Mucosa of rectum (tissue), 2 donors: ENCODE data around the gene NT5C1B.

ENCODE experiments used
- H3K27ac ChIP-seq, 2 donors: one replicate each; pipeline ENCODE4 v1.7.0; 2013; ENCODE audit warnings: inconsistent platforms in 2 of 2, low read depth in 2 of 2, low read length in 2 of 2
- H3K27me3 ChIP-seq, 2 donors: one replicate each; pipeline ENCODE4 v1.7.0; 2013; ENCODE audit warnings: low read length in 2 of 2; ENCODE audit not compliant: control insufficient read depth in 2 of 2, insufficient read depth in 2 of 2
- H3K36me3 ChIP-seq, 2 donors: one replicate each; pipeline ENCODE4 v1.7.0; 2013; ENCODE audit warnings: low read length in 2 of 2; ENCODE audit not compliant: control insufficient read depth in 2 of 2, insufficient read depth in 2 of 2
- H3K4me1 ChIP-seq, 2 donors: one replicate each; pipeline ENCODE4 v1.7.0; 2013; ENCODE audit warnings: low read length in 2 of 2, mild to moderate bottlenecking in 1 of 2; ENCODE audit not compliant: control insufficient read depth in 2 of 2, insufficient read depth in 2 of 2
- H3K4me3 ChIP-seq, 2 donors: one replicate each; pipeline ENCODE4 v1.7.0; 2013; ENCODE audit warnings: low read length in 2 of 2
- H3K9ac ChIP-seq, 2 donors: one replicate each; pipeline ENCODE4 v1.7.0; 2013; ENCODE audit warnings: low read length in 2 of 2, low read depth in 1 of 2, mild to moderate bottlenecking in 1 of 2
- H3K9me3 ChIP-seq, 2 donors: one replicate each; pipeline ENCODE4 v1.7.0; 2013; ENCODE audit warnings: low read length in 2 of 2; ENCODE audit not compliant: control insufficient read depth in 2 of 2
- donor health status: healthy.
- donor health status: Normal muscosa, but diverticular disease.

NT5C1B gene

DNA sequence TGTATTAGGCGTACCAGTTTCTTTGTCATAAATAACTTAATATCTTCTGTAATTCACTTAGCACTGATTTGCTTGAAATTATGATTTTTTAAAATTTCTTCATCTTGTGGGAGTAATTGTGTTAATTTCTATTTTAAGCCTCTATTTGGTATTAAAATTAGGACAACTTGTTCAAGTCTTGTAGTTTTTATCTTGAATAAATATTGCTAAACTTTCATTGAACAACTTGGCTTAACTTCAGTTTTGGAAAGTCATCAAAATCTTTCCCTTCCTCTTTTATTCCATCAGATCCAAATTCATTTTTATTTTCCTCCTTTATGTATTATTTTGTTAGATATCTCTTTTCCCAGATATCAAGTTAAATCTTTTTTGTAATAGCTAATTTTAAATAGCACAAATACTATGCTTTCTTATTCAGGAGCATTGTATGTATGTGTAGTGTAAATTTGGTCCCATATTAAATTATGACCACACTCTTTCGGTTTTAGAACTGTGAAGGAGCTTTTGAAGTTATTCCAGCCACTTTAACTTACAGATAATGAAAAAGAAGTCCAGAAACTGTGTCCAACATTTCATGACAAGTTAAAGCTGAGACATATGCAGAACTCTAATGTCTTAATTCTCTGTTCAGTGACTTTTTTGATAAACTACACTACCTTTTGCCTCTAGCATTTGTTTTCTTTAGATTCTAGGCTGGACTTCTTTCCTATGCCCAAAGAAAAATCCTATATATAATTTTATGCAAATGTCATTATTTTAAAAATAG, 31.7 kb upstream of the NT5C1B start:
- Histone ChIP-seq H3K4me3 (no peak overlapping the region), H3K27me3 (no peaks in the 10 kb centered on the region), H3K36me3 (no peaks in the 10 kb centered on the region), H3K9ac (no peak overlapping the region), H3K4me1 (no peaks in the 10 kb centered on the region), H3K9me3 (no peaks in the 10 kb centered on the region), H3K27ac (no peak overlapping the region)

DNA sequence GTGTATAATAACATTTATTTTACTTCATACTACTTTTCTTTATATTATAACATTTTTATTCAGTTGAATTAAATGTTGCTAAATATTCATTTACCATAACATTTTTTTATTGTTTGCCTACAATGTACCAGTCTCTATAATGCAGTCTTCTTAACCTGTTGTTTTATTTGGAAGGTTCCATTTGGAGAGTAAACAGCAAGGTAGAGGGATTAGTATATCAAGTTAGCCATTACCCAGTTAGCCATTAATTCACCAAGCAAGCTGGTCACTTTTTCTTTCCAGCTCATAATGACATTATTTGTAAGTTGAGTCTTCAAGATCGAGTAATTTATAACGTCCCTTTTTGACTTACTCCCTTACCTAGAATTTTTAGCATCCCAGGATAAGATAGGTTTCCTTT, 29.7 kb upstream of the NT5C1B start:
- Histone ChIP-seq H3K9ac (no peak overlapping the region), H3K27me3 (no peaks in the 10 kb centered on the region), H3K9me3 (no peaks in the 10 kb centered on the region), H3K36me3 (no peaks in the 10 kb centered on the region), H3K27ac (no peak overlapping the region), H3K4me3 (no peak overlapping the region), H3K4me1 (no peaks in the 10 kb centered on the region)

DNA sequence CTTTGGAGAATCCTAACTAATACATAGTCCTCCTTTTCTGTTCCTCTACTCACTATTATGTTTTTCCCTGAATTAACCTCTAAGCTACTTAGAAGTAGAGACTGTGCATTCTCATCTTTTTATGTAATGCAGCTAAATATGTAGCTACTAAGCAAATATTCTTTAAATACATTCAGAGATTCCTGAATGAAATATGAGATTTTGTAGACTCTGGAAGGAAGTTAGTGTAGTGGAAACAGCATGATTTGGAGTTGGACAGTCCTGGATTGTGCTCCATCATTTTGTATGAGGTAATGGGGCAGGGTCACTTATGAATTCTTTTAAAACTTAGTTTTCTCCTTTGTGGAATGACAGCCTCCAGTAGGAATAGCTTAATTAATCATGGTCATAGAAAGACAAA, 24.7 kb upstream of the NT5C1B start:
- Histone ChIP-seq H3K4me1 (no peaks in the 10 kb centered on the region), H3K36me3 (no peaks in the 10 kb centered on the region), H3K27ac (no peak overlapping the region), H3K9me3 (no peaks in the 10 kb centered on the region), H3K4me3 (no peak overlapping the region), H3K27me3 (no peaks in the 10 kb centered on the region), H3K9ac (no peak overlapping the region)

DNA sequence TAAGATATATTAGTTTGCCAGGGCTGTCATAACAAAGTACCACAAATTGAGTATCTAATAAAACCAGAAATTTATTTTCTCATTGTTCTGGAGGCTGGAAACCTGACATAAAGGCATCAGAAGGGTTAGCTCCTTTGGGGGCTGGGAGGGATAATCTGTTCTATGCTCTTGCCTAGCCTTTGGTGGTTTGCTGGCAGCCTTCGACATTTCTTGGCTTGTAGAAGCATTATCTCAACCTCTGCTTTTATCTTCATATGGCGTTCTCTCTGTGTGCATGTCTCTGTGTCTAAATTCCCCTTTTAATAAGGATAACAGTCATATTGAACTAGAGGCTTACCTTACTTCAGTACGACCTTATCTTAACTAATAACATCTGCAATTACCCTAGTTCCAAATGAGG, 22.8 kb upstream of the NT5C1B start:
- Histone ChIP-seq H3K9ac (no peak overlapping the region), H3K27me3 (no peaks in the 10 kb centered on the region), H3K4me1 (no peaks in the 10 kb centered on the region), H3K36me3 (no peaks in the 10 kb centered on the region), H3K9me3 (no peaks in the 10 kb centered on the region), H3K4me3 (no peak overlapping the region), H3K27ac (no peak overlapping the region)

DNA sequence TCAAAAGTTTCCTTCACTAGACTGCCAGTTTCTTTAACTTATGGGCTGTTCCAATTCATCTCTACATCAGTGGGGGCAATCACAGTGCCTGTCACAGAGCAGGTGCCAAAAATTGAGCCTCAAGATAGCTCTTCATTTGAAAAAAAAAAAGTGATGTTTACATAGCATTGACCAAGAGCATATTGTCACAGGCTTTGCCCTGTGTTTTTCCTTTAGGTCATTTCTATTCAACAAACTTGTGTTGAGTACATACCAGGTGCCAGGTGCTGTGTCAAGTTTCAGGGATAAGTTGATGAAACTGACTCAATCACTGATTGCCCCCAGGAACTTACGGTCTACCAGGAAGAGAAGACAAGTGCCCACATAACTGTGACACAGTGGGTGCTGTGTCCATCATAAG, 22.2 kb upstream of the NT5C1B start:
- Histone ChIP-seq H3K27me3 (no peaks in the 10 kb centered on the region), H3K27ac (no peak overlapping the region), H3K4me3 (no peak overlapping the region), H3K9me3 (no peaks in the 10 kb centered on the region), H3K36me3 (no peaks in the 10 kb centered on the region), H3K4me1 (no peaks in the 10 kb centered on the region), H3K9ac (no peak overlapping the region)

DNA sequence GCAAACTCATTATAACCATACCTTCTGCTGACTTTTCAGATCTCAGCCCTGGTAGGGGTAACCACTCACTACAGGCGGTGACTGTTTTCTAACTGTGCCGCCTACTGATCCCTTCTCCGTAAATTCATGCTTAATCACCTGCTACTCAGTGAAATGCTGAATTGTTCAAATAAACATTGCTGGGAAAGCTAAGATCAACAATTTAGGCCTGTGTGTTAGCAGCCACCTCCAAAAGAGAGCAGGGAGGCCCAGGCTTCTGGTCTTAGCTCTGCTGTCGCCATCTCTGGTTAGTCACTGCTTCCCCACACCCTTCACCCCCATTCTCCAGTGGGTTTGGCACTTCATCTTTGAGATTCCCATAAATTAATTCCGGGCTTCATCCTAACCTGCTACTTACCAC, 21.8 kb upstream of the NT5C1B start:
- H3K9ac ChIP-seq: no peak overlapping the region
- no peak overlapping the region for H3K4me3 ChIP-seq
- no peak overlapping the region for H3K27ac ChIP-seq

DNA sequence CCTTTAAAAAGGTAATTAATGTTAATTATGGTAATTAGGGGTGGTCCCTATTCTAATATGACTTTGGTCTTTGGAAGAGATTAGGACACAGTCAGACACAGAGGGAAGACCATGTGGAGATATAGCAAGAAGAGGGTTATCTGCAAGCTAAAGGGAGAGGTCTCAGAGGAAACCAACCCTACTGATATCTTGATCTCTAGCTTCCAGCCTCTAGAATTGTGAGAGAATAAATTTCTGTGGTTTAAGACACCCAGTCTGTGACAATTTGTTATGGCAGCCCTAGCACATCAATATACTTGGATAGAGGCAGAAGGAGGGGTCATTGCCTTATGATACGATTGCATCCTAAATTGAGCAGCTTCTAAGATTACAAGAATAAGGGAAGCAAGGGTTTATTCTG, 21.3 kb upstream of the NT5C1B start:
- no peak overlapping the region for H3K27ac ChIP-seq
- H3K27me3 ChIP-seq: no peaks in the 10 kb centered on the region
- H3K36me3 ChIP-seq: no peaks in the 10 kb centered on the region
- H3K4me3 ChIP-seq: no peak overlapping the region
- no peak overlapping the region for H3K9ac ChIP-seq
- H3K9me3 ChIP-seq: no peaks in the 10 kb centered on the region
- H3K4me1 ChIP-seq: no peaks in the 10 kb centered on the region

More for the DNA sequence above, 21.8 kb upstream of the NT5C1B start:
- H3K36me3 ChIP-seq: no peaks in the 10 kb centered on the region
- H3K27me3 ChIP-seq: no peaks in the 10 kb centered on the region
- no peaks in the 10 kb centered on the region for H3K9me3 ChIP-seq
- H3K4me1 ChIP-seq: no peaks in the 10 kb centered on the region

DNA sequence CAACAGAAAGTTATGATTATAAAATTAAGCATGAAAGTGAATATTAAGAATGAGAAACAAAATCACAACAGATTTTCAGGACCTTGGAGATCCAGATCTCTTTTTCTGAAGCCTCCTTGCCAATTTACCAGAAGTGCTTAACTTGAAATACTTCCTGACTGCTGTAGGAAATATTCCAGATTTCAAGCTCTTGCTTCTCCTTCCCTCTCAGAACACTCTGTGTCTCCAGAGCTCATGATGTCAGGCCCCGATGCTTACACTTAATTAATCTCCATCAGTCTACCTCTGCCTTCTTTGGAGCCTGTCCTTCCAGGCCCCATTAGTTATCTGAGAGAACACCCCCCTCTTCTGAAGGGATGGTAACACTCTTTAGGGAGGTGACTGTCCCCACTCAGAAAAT, 20.7 kb upstream of the NT5C1B start:
- Histone ChIP-seq H3K27me3 (no peaks in the 10 kb centered on the region), H3K4me1 (no peaks in the 10 kb centered on the region), H3K36me3 (no peaks in the 10 kb centered on the region), H3K9ac (no peak overlapping the region), H3K27ac (no peak overlapping the region), H3K9me3 (no peaks in the 10 kb centered on the region), H3K4me3 (no peak overlapping the region)

DNA sequence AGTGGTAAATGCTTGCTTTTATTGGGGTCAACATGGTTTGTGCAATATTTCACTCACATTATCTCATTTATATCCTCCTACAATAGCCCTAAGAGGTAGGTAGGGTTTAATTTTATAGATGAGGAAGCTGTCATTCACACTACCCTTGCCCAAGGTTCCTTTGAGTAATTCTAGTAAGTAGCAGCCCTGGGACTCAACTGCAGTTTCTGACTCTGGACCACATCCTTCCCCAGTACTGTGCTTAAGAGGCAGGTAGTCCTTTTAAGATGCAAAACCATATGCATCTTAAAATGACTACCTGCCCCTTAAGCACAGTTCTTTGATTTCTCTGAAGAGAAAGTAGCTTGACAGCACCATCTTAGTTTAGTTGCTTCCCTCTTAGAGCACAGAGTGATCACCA, 15.7 kb upstream of the NT5C1B start:
- Histone ChIP-seq H3K4me1 (no peaks in the 10 kb centered on the region), H3K9ac (no peak overlapping the region), H3K9me3 (no peaks in the 10 kb centered on the region), H3K27ac (no peak overlapping the region), H3K27me3 (no peaks in the 10 kb centered on the region), H3K36me3 (no peaks in the 10 kb centered on the region), H3K4me3 (no peak overlapping the region)

DNA sequence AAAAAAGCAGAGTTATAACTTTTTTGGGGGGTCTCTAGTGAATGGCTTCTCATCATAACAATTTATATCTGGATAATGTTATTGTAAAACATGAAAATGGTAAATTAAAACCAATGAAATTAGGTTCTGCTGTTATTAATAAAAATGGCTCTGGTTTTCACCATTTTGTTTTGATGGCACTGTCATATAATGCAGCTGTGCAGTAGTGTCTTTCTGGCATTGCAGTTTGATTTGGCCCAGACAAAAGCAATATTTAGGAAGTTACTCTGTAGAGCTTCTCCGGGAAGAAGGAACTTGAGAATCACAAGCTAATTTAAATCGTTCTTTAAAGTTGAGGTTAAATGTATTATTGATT, 15.1 kb upstream of the NT5C1B start:
- Histone ChIP-seq H3K4me1 (no peaks in the 10 kb centered on the region), H3K9ac (no peak overlapping the region), H3K9me3 (no peaks in the 10 kb centered on the region), H3K4me3 (no peak overlapping the region), H3K27ac (no peak overlapping the region), H3K27me3 (no peaks in the 10 kb centered on the region), H3K36me3 (no peaks in the 10 kb centered on the region)
